ENCODE results near the gene C17orf67.

C17orf67 gene, protein sequence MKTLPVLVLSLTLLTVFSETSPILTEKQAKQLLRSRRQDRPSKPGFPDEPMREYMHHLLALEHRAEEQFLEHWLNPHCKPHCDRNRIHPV

DNA sequence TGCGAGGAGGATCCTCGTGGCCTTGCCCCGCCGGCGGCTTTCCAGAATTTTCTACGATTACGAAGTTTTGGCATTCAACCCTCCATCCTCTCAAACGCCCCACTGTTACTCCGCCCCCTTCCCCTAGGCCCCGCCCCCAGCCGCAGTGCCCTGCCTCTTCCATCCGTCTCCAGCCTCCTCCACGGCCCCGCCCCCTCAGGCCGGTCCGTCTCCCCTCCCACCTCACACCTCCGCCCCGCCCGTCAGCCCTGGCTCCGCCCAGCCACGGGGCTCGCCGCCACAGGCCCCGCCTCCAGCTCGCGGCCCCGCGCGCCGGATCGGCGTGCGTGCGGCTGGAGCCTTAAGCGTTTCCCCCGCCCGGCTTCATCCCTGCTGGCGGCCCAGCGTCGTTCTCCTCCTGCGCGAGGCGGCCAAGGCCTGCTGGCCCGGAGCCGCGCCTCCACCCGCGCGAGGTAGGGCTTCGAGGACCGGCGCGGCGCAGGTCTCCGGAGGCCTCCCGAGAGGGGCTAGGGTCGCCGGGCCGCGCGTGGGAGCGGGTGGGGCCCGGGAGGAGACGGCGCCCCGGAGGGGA lies at the start of gene C17orf67, which contains the start of gene DGKE:
Gene C17orf67 (minus strand): TSS at position 112 of the 571 bp plus-strand sequence. CDS start 18,110 bp downstream, outside the sequence.
Gene DGKE (plus strand): TSS at position 343 of the 571 bp plus-strand sequence. CDS start 645 bp downstream, outside the sequence.
- peak; percentile 97 for DNase-seq (ENCODE audit: low read depth in 2 of 2, low spot score in 1 of 2)

DNA sequence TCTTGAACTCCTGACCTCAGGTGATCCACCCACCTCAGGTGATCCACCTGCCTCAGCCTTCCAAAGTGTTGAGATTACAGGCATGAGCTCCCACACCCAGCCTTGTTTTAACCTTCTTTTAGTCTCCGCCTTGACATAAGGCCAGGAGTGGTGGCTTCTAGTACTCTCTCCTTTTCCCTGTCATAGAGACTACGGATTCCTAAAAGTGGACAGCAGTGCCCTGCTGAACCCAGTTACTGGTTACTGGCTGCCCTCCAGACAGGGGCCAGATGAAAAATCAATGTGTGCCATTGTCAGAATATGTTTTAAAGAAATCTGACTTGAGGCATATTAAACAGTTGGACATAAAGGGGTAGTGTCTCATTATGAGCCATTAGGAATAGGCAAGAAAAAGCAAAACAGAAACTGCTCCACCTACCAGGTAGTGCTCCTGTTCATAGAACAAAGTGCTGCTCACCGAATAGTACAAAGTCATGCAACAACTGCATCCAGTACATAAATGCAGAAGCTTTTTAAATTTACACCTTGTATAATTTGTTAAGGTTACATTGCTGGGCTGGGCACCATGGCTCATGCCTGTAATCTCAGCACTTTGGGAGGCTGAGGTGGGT lies 48.1 kb upstream of the C17orf67 start:
- DNase-seq (ENCODE audit: low read depth in 2 of 2, low spot score in 1 of 2), result no peak

DNA sequence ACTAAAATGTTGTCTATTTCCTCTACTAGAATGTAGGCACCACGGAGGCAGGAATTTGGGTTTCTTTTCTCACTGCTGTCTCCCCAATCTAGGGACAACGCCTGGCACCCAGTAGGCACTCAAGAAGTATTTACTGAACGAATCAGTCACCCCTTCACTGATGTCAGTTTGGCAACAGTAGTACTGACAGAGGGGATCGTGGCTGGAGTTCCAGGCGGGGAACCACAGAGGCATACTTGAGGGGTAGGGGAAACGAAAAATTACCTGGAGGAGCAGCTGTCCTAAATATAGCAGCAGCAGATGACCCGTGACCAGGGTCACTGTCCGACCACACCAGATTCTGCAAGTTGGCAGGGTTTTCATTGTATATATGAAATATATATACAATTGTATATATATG lies 46.9 kb upstream of the C17orf67 start:
- DNase-seq (ENCODE audit: low read depth in 2 of 2, low spot score in 1 of 2), result no peak

DNA sequence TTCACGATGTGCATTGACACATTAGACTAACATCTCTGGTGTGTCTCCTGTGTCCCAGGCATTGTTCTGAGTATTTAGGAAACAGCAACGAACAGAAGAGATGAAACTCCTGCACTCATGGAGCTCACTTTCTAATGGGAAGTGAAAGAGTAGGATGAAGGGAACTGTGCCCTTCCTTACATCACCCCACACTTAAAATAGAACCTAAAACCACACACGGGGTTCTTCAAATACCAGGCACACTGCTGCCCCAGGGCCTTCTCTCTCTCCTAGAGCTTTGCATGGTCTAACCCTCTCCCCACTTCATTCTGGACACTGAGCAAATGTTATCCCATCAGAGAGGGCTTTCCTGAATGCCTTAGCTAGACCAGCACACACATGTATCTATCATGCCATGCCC lies 46.4 kb upstream of the C17orf67 start:
- no peak for DNase-seq (ENCODE audit: low read depth in 2 of 2, low spot score in 1 of 2)

DNA sequence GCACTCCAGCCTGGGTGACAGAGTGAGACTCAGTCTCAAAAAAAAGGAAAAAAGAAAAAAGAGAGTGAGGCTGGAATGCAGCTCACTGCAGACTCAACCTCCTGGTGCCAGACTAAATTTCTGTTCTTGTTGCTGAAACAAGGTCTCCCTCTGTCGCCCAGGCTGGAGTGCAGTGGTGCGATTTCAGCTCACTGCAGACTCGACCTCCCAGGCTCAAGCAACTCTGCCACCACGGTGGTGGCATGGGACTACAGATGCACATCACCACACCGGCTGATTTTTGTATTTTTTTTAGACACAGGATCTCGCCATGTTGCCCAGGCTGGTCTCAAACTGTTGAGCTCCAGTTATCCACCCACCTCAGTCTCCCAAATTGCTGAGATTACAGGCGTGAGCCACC lies 45.6 kb upstream of the C17orf67 start:
- DNase-seq (ENCODE audit: low read depth in 2 of 2, low spot score in 1 of 2), result no peak

DNA sequence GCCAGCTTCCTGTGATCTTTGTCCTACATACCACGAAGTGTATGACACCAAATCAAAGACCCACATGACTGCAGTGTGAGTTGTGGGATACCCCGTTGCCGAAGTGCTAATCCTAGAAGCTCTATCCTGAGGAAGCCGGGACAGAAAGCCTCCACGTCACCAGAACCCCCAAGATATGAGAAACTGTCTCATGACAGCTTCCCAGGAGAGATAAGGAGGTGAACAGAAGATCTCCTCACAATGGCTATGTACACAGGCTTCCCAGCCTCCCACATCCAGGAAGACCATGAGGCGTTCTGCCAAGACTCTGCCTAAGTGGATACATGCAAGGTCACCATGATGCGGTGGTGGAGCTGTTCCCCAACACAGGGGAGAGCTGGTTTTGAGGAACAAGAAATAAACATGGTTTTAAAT lies 43.1 kb upstream of the C17orf67 start:
- no peak for DNase-seq (ENCODE audit: low read depth in 2 of 2, low spot score in 1 of 2)

DNA sequence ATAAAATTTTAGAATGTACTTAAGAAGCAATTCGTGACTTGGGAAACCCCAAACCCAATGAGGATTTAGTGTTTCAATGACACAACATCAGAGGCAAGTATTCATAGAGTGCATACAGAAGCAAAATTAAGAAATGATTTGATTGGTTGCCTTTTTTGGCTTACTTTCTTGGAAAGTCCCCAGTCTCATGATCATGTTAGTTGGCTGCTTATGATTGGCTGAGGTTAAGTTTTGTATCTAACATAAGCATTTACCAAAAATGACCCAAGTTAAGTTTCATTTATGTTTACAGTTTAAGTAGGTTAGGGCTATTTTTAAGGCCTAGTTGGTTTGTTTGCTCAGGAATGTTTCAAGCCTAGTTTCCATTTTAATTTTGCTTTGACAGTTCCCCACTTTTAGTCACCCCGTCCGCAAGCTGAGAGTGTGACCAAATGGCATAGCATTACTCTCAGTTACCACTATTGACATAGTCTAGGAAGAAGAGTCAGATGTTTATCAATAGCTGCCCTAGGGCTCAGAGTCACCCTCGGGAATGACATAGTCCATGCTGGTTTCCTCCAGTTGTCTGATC lies 36.4 kb upstream of the C17orf67 start:
- DNase-seq (ENCODE audit: low read depth in 2 of 2, low spot score in 1 of 2), result no peak

DNA sequence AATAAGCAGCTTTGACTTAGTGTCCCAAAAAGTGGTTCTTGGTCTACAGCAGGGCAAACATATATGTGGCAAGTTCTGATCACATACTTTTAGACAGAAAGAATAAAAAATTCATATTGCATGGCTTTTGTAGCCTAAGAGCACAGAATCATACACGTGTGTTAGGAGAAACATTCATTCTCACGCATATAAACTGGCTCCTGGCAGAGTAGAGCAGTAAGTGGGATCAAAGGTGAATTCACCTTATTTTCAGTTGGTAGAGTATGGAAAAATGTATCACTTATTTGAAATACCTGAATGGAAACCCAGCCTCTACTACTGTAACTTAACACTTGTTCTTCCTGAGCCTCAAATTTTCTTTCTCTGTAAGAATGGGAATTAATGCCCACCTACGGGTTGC lies 35.0 kb upstream of the C17orf67 start:
- no peak for DNase-seq (ENCODE audit: low read depth in 2 of 2, low spot score in 1 of 2)

DNA sequence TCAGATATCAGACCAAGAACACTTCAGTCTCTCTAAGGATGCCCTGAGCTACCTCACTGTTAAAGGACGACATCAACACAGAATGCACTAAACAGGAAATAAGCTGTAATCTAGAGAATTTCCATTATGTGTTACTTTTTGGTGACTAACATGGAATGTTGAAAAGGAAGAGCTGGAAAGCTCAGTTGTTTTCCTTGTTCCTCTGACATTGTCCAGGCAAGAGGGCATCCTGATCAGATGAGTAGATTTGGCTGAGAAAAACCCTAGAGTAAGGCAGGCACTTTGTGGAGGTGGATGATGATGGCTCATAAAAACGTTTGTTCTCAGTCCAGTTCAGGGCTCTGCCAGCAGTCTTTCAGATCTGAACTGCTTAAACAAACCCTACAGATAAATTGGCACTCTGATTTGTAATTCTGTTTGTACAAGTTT lies 34.2 kb upstream of the C17orf67 start:
- DNase-seq (ENCODE audit: low read depth in 2 of 2, low spot score in 1 of 2), result no peak

DNA sequence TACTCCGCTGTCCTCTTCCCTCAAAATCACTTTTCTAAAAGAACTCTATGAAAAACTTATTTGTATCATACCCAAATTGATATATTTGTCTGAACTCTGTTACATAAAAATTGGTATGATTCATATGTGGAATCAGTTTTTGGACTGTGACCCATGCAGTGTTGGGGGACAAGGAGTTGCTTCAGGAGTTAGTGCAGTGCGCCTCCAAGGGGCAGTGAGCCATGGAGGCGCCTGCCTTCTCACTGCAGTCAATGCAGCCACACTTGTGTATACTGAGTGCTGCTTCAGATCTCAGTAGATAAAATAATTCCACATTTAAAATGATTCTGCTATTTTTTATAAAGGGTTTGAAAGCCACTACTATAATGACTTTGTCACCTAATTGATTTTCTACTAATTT lies 32.8 kb upstream of the C17orf67 start:
- no peak for DNase-seq (ENCODE audit: low read depth in 2 of 2, low spot score in 1 of 2)

DNA sequence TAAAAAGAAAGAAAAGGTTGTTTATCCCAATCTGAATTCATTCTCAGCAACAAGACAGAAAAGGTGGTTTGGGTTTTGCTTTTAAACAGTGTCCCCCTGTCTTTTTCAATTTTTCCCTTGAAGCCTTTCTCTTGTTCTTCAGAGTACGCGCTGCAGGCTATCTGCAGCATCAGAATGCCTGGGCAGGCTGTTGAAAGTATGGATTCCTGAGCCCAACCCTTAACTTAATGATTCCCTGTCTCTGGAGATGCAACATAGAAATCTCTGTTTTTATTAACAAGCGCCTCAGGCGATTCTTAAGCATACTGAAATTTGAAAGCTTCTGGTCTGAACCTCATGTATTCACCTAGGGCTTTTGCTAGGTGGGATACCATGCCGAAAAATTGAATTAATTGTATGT lies 32.4 kb upstream of the C17orf67 start:
- no peak for DNase-seq (ENCODE audit: low read depth in 2 of 2, low spot score in 1 of 2)

DNA sequence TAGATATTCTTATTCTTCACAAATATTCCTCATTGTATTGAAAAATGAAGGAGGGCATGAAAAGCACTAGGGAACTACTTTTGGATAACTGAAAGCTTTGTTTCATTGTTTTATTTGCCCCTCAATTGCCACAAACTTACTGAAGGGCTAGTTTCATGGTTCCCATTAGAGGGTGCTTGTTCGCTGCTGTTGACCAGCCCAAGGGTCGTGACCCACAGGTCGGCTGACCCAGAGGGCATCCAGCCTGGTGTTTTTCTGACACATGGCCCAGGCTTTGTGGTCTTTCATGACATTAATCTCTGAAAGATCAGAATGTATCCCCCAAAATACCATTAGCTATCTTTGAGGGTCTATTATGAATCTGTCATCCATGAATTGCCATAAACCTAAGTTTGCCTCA lies 30.3 kb upstream of the C17orf67 start:
- no peak for DNase-seq (ENCODE audit: low read depth in 2 of 2, low spot score in 1 of 2)

DNA sequence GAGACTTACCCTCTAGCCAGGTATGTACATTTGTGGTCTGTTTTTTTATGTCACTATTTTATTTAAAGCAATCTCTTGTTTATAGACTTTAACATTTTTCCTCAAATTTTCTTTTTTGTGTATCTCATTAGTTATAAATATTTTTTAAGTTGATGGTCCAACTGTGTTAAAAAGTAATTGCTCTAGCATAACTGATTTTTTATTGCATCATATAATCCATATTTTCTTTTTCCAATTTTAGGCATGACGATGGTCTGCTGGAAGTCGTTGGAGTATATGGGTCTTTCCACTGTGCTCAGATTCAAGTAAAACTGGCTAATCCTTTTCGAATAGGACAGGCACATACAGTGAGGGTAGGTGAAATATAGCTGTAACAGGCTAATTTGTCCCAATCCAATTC lies 28.2 kb upstream of the C17orf67 start:
- no peak for DNase-seq (ENCODE audit: low read depth in 2 of 2, low spot score in 1 of 2)

DNA sequence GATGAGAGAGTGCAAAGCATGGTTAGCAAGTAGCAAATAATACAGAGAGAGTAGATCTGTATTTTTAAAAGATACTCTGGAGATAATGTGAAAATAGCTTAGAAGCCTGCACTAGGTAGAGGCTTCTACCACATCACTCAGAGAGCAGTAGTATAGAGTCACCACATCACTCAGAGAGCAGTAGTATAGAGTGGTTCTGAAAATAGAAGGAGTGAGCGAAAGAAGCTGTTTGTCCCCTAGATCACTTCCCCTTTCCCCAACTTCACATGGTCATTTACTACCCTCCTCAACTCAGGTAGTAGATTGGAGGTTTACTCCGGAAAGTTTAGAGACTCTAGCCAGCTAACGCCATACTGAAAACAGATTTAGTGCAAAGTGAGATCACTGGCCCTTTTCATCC lies 17.3 kb upstream of the C17orf67 start:
- no peak for DNase-seq (ENCODE audit: low read depth in 2 of 2, low spot score in 1 of 2)

DNA sequence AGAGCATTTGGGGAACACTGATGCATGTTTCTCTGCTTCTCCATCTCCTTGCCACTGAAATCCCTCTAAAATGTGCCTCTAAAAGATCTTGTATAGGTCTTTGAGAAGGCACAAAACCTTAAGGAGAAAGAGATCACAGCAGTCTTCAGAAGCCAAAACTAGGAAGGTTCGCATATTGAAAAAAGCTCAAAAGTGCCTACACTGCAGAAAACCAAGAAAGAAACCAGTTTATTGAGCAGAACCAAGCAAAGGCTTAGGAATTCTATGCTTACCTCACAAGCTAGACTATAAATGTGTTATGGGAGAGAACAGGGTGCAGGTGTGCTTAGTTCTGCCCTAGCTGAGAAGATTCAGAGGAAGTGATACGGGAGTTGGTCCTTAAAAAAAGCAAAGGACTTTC lies 16.9 kb upstream of the C17orf67 start:
- no peak for DNase-seq (ENCODE audit: low read depth in 2 of 2, low spot score in 1 of 2)

DNA sequence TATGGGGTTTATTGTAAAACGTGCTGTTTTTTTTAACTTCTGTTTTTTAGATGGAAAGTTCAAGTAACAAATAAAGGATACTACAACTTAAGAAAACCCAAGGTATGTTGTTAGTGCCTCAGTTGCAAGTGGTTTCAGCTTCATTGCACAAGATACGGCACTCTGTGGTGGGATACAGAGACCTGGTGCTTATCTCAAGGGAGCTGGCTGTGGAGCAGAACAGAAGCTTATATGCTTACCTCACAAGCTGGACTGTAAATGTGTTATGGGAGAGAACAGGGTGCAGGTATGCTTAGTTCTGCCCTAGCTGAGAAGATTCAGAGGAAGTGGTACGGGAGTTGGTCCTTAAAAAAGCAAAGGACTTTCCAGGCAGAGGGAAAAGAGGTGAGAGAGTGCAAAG lies 15.4 kb upstream of the C17orf67 start:
- DNase-seq (ENCODE audit: low read depth in 2 of 2, low spot score in 1 of 2), result no peak

DNA sequence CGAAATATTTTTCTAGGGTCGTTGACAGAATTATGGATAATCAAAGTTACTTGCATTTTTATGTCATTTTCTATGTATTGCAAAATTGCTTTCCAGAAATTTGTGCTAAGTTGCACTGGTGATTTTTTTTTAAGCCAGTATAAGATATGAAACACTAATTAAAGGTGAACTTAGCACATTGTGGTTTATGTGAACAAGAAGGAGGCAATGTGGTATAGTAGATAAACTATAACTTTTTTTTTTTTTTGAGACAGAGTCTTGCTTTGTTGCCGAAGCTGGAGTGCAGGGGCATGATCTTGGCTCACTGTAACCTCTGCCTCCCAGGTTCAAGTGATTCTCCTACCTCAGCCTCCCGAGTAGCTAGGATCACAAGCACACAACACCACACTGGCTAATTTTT lies 13.4 kb upstream of the C17orf67 start:
- DNase-seq (ENCODE audit: low read depth in 2 of 2, low spot score in 1 of 2), result no peak

DNA sequence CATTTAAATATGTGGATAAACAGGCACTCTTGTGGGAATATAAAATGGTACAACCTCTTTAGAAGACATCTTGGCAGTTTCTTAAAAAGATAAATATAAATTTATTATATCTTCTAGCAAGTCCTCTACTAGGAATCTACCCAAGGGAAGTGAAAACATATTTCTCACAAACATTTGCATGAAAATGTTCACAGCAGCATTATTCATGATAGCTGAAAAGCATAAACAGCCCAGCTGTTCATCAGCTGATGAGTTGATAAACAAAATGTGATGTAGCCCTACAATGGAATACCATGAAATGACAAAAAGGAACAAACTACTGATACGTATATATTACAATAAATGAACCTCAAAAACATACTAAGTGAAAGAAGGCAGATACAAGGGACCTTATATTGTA lies 12.2 kb upstream of the C17orf67 start:
- no peak for DNase-seq (ENCODE audit: low read depth in 2 of 2, low spot score in 1 of 2)

DNA sequence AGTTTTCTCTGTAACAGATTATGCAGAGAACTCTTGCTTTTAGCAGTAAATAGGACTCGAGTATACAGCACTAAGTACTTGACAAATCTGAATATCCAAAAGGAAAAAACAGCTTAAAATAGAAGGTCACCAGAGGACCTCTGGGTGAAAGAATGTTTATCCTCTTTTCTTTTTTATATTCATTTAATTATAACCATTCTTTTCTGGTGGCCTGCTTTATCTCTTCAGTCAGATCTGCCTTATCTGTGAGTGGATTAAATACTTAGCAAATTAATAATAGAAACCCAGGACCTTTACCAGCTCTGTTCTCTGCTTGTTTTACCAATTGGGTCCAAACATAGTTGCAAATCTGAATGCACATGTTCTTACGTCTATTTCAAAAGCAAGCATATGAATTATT lies 8.9 kb upstream of the C17orf67 start:
- DNase-seq (ENCODE audit: low read depth in 2 of 2, low spot score in 1 of 2), result no peak

DNA sequence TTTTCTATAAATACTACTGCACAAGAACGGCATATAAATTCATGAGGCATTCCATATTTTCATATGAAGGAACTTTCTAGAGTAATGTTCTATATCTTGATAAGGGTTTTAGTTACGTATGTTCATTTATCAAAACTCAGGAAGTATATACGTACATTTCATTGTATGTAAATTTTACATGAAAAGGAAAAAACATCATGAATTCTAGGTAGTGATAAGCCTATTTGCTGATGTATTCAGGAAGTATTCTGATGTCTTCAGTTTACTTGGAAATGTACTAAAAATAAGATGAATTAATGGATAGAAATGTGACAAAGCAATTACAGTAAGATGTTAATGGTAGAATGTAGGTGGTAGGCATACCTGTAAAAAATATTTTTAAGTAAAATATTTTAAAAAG lies 5.0 kb upstream of the C17orf67 start:
- DNase-seq (ENCODE audit: low read depth in 2 of 2, low spot score in 1 of 2), result no peak

DNA sequence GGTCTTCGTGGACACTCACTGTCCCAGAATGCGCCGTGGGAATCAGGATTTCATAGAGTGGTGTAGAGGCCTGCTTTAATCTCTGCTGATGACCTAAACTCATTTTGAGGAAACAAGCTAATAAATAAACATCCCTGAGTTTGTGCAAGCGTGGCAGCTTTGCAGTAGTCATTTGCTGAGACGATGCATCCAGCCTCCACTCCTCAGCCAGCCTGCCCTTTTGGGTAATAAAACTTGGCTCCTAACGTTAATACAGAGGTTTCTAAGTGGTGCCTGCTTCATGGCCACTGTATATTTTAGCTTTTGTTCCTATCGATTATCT lies 1.5 kb upstream of the C17orf67 start:
- DNase-seq (ENCODE audit: low read depth in 2 of 2, low spot score in 1 of 2), result no peak

DNA sequence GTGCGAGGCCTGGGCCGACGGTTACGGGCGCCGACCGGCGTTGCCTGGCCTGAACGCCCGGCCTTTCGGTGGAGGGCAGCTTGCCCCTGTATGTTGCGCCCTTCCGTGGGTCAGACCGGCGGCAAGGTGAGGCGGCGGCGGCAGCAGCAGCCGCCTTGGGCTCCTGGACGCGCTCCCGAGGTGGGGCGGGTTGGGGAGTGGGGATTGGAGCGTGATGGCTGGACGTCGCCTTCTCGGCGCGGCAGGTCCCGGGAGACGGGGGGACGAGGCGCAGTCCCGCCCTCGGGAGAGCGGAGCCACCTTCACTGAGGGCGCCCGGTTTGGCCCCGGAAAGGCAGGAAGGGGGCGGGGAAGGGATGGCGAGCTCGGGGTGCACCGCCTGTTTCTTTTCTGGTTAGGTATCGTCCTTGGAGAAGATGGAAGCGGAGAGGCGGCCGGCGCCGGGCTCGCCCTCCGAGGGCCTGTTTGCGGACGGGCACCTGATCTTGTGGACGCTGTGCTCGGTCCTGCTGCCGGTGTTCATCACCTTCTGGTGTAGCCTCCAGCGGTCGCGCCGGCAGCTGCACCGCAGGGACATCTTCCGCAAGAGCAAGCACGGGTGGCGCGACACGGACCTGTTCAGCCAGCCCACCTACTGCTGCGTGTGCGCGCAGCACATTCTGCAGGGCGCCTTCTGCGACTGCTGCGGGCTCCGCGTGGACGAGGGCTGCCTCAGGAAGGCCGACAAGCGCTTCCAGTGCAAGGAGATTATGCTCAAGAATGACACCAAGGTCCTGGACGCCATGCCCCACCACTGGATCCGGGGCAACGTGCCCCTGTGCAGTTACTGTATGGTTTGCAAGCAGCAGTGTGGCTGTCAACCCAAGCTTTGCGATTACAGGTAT lies 902 bp upstream of the C17orf67 start:
- peak; percentile 34 to 40 for DNase-seq (ENCODE audit: low read depth in 2 of 2, low spot score in 1 of 2)

Data from stimulated activated CD8-positive, alpha-beta memory T cell treated with anti-CD3 and anti-CD28 coated beads, Interleukin-4, amount 100 ng/mL, for 1 hour (primary cell).